Loucy (cell line): Measurements from ENCODE around the gene EBI3.

Source experiments
- EZH2phosphoT487 ChIP-seq: fragments of 200-600 bp; IDR thresholded peaks from 2 replicates; pipeline ENCODE4 v1.6.1; 2018; ENCODE audit warnings: antibody characterized with exemption, mild to moderate bottlenecking, moderate library complexity, borderline replicate concordance
- TF ChIP-seq, protein P1 (sequence below): fragments of 200-600 bp; sonication (generic); conservative IDR thresholded peaks from 2 replicates; pipeline ENCODE4 v1.5.1; 2014; ENCODE audit warnings: mild to moderate bottlenecking, antibody characterized with exemption, low read length

DNA sequence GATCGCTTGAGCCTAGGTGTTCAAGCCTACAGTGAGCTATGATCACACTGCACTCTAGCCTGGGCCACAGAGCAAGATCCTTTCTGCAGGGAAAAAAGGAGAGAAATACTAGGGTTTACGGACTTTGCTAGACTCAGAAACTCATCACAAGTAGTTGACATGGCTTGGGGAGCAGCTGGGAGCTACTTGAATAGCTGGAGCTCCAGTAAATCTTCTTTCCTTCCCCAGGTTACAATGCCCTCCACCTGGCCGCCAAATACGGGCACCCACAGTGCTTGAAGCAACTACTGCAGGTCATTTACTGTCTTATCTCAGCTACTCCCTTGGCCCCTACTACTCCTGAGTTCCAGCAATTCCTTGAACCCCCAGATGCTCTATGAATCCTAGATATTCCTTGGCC lies 27.5 kb upstream of the EBI3 start:
- TF ChIP-seq, protein P1, sequence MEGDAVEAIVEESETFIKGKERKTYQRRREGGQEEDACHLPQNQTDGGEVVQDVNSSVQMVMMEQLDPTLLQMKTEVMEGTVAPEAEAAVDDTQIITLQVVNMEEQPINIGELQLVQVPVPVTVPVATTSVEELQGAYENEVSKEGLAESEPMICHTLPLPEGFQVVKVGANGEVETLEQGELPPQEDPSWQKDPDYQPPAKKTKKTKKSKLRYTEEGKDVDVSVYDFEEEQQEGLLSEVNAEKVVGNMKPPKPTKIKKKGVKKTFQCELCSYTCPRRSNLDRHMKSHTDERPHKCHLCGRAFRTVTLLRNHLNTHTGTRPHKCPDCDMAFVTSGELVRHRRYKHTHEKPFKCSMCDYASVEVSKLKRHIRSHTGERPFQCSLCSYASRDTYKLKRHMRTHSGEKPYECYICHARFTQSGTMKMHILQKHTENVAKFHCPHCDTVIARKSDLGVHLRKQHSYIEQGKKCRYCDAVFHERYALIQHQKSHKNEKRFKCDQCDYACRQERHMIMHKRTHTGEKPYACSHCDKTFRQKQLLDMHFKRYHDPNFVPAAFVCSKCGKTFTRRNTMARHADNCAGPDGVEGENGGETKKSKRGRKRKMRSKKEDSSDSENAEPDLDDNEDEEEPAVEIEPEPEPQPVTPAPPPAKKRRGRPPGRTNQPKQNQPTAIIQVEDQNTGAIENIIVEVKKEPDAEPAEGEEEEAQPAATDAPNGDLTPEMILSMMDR, result no peak
- no peak for TF ChIP-seq EZH2phosphoT487
